ENCODE results near the gene CKB. TPM values are rescaled to one million over a fixed set of nuclear protein-coding genes. Genes with fewer than 3 reads are reported as not detected.

CKB gene
- total RNA-seq, 1 donor from 2014 or later, result 178 TPM

- no peak overlapping the region for H3K9ac ChIP-seq (ENCODE audit: low read length)
- no peak for DNase-seq (ENCODE audit: low read depth)
- Mint-ChIP-seq H3K36me3 (ENCODE audit: low read depth, unreplicated experiment) (peaks cover 6% of the 10 kb centered on the region), H3K4me1 (ENCODE audit: low read depth, unreplicated experiment) (peaks cover 9% of the 10 kb centered on the region), H3K27me3 (ENCODE audit: low read depth, unreplicated experiment) (no peaks in the 10 kb centered on the region), H3K9me3 (ENCODE audit: unreplicated experiment) (no peaks in the 10 kb centered on the region), H3K27ac (ENCODE audit: unreplicated experiment) (no peak overlapping the region), H3K4me3 (ENCODE audit: unreplicated experiment) (no peak overlapping the region)
- H4K20me1 ChIP-seq (ENCODE audit: insufficient read depth, low read length), result peaks cover 47% of the 10 kb centered on the region
- H3K27ac ChIP-seq (ENCODE audit: low read depth, low read length), result no peak overlapping the region
- H3K36me3 ChIP-seq (ENCODE audit: insufficient read depth, low read length), result no peaks in the 10 kb centered on the region
- peaks cover 37% of the 10 kb centered on the region for H3K79me2 ChIP-seq (ENCODE audit: insufficient read depth, low read length)
- no peak overlapping the region for H3K4me2 ChIP-seq (ENCODE audit: low read length)
- H3K9me3 ChIP-seq (ENCODE audit: insufficient read depth, low read depth, low read length), result no peaks in the 10 kb centered on the region
- FAIRE-seq, result no peak
- H3K4me3 ChIP-seq (ENCODE audit: insufficient read depth, low read depth, low read length), result no peak overlapping the region
- no peak for TF ChIP-seq CTCF (IDR thresholded peaks at IDR 0.05; ENCODE audit: insufficient read depth, low read depth, low read length)
- TF ChIP-seq EZH2 (IDR thresholded peaks at IDR 0.05; ENCODE audit: insufficient read depth, low read length), result no peak
- no peaks in the 10 kb centered on the region for H3K27me3 ChIP-seq (ENCODE audit: insufficient read depth, low read length)
- H3K4me1 ChIP-seq (ENCODE audit: insufficient read depth, low read length), result peaks cover 8% of the 10 kb centered on the region
- no peak overlapping the region for H2AFZ ChIP-seq (ENCODE audit: low read depth, low read length)
Observed at GRCh38 chr14:103533999-103534575, 11.5 kb upstream of the CKB start.

GRCh38 chr14:103533137-103533998, 10.7 kb upstream of the CKB start:
- H3K36me3 Mint-ChIP-seq (ENCODE audit: low read depth, unreplicated experiment), result peaks cover 6% of the 10 kb centered on the region

More at GRCh38 chr14:103533137-103533998, 10.7 kb upstream of the CKB start:
- Histone ChIP-seq H2AFZ (ENCODE audit: low read depth, low read length) (no peak overlapping the region), H3K9me3 (ENCODE audit: insufficient read depth, low read depth, low read length) (no peaks in the 10 kb centered on the region), H3K4me1 (ENCODE audit: insufficient read depth, low read length) (peaks cover 13% of the 10 kb centered on the region), H3K36me3 (ENCODE audit: insufficient read depth, low read length) (no peaks in the 10 kb centered on the region), H3K9ac (ENCODE audit: low read length) (no peak overlapping the region), H3K4me3 (ENCODE audit: insufficient read depth, low read depth, low read length) (no peak overlapping the region), H3K27ac (ENCODE audit: low read depth, low read length) (no peak overlapping the region), H3K4me2 (ENCODE audit: low read length) (no peak overlapping the region), H3K27me3 (ENCODE audit: insufficient read depth, low read length) (no peaks in the 10 kb centered on the region), H3K79me2 (ENCODE audit: insufficient read depth, low read length) (peaks cover 37% of the 10 kb centered on the region), H4K20me1 (ENCODE audit: insufficient read depth, low read length) (peaks cover 47% of the 10 kb centered on the region)
- Mint-ChIP-seq H3K4me3 (ENCODE audit: unreplicated experiment) (no peak overlapping the region), H3K4me1 (ENCODE audit: low read depth, unreplicated experiment) (peaks cover 10% of the 10 kb centered on the region), H3K9me3 (ENCODE audit: unreplicated experiment) (no peaks in the 10 kb centered on the region), H3K27ac (ENCODE audit: unreplicated experiment) (no peak overlapping the region), H3K27me3 (ENCODE audit: low read depth, unreplicated experiment) (no peaks in the 10 kb centered on the region)
- no peak for FAIRE-seq
- TF ChIP-seq EZH2 (IDR thresholded peaks at IDR 0.05; ENCODE audit: insufficient read depth, low read length), result no peak
- TF ChIP-seq CTCF (IDR thresholded peaks at IDR 0.05; ENCODE audit: insufficient read depth, low read depth, low read length), result no peak
- no peak for DNase-seq (ENCODE audit: low read depth)

All from astrocyte (in vitro differentiated cells and primary cell).